RWPE2 (cell line): Measurements from ENCODE around the gene CTNNA2.

Source experiments
- ATAC-seq: fragments of 200-7000 bp; cut with Tn5 transposase; 3 replicates; pipeline ENCODE4 v1.9.1; 2021; ENCODE audit warnings: low read depth
- DNase-seq: peaks from one replicate; pipeline ENCODE4 v3.0.0-alpha.2; 2020; ENCODE audit warnings: low spot score
- H3K27ac ChIP-seq: fragments of 450-650 bp; 2 replicates; pipeline ENCODE4 v1.5.1; 2017; ENCODE audit warnings: mild to moderate bottlenecking; ENCODE audit not compliant: poor library complexity, severe bottlenecking
- H3K27me3 ChIP-seq: fragments of 250-450 bp; sonication (Bioruptor Pico); 2 replicates; pipeline ENCODE4 v1.5.1; 2021; ENCODE audit warnings: mild to moderate bottlenecking, moderate library complexity; ENCODE audit not compliant: insufficient read depth, poor library complexity, severe bottlenecking
- H3K36me3 ChIP-seq: fragments of 250-450 bp; sonication (Bioruptor Pico); 2 replicates; pipeline ENCODE4 v1.5.1; 2020; ENCODE audit warnings: low read depth, mild to moderate bottlenecking, moderate library complexity
- H3K4me1 ChIP-seq: fragments of 250-450 bp; sonication (Bioruptor Pico); 2 replicates; pipeline ENCODE4 v1.5.1; 2021; ENCODE audit warnings: mild to moderate bottlenecking, moderate library complexity; ENCODE audit not compliant: insufficient read depth, poor library complexity, severe bottlenecking
- H3K4me3 ChIP-seq: fragments of 250-450 bp; sonication (Bioruptor Pico); 2 replicates; pipeline ENCODE4 v1.5.1; 2021; ENCODE audit warnings: mild to moderate bottlenecking, moderate library complexity; ENCODE audit not compliant: severe bottlenecking
- H3K9me3 ChIP-seq: fragments of 250-450 bp; sonication (Bioruptor Pico); 2 replicates; pipeline ENCODE4 v1.5.1; 2021; ENCODE audit warnings: mild to moderate bottlenecking, moderate library complexity; ENCODE audit not compliant: severe bottlenecking
- TF ChIP-seq, protein P1 (sequence below): fragments of 450-650 bp; IDR thresholded peaks from one replicate; pipeline ENCODE4 v1.5.1; 2017; ENCODE audit warnings: mild to moderate bottlenecking, moderate library complexity; ENCODE audit not compliant: poor library complexity, severe bottlenecking

CTNNA2 gene

DNA sequence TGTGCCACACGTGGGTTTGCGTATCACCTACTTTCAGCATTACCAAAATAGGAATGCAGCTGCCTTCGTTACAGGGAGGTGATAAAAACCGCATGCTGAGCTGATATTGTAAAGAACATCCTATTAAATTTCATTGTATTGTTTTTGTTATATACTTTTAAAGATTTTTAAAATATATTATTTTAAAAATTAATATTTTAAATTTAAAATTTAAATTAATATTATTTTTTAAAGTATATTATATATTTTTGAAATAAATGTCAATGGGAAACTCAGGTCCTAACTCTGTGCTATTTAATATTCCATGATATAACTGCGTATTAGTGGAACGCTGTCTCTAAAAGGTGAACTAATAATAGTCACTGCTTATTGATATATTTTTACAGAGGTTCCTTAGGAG lies 51.2 kb downstream of the CTNNA2 start:
- TF ChIP-seq, protein P1, sequence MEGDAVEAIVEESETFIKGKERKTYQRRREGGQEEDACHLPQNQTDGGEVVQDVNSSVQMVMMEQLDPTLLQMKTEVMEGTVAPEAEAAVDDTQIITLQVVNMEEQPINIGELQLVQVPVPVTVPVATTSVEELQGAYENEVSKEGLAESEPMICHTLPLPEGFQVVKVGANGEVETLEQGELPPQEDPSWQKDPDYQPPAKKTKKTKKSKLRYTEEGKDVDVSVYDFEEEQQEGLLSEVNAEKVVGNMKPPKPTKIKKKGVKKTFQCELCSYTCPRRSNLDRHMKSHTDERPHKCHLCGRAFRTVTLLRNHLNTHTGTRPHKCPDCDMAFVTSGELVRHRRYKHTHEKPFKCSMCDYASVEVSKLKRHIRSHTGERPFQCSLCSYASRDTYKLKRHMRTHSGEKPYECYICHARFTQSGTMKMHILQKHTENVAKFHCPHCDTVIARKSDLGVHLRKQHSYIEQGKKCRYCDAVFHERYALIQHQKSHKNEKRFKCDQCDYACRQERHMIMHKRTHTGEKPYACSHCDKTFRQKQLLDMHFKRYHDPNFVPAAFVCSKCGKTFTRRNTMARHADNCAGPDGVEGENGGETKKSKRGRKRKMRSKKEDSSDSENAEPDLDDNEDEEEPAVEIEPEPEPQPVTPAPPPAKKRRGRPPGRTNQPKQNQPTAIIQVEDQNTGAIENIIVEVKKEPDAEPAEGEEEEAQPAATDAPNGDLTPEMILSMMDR, result no peak
- H3K4me3 ChIP-seq, result no peak overlapping the region
- no peaks in the 10 kb centered on the region for H3K36me3 ChIP-seq
- H3K27me3 ChIP-seq, result no peaks in the 10 kb centered on the region
- DNase-seq (no peak), ATAC-seq (no peak)
- no peaks in the 10 kb centered on the region for H3K9me3 ChIP-seq
- H3K4me1 ChIP-seq, result no peaks in the 10 kb centered on the region
- no peak overlapping the region for H3K27ac ChIP-seq

DNA sequence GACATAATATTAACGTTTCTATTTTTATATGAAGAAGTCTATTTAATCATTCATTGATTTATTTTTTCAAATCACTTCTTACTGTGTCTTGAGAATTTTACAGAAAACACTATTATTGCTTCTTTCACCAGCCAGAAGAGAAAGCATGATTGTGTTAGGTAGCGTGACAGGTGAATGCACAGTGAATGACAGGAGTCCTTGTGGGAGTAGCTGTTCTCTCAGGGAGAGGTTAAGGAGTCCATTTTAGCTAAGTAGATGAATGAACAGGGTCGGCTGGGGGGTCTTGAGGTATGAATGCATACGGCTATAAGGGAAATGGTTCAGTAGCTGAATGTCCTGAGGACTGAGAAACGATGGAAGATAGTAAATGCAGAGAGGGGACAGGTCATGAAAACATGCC lies 56.2 kb downstream of the CTNNA2 start:
- no peaks in the 10 kb centered on the region for H3K9me3 ChIP-seq
- no peaks in the 10 kb centered on the region for H3K36me3 ChIP-seq
- no peak for ATAC-seq
- DNase-seq, result no peak
- no peaks in the 10 kb centered on the region for H3K4me1 ChIP-seq
- H3K27me3 ChIP-seq, result no peaks in the 10 kb centered on the region
- no peak overlapping the region for H3K27ac ChIP-seq
- H3K4me3 ChIP-seq, result no peak overlapping the region
- TF ChIP-seq, protein P1, result no peak

DNA sequence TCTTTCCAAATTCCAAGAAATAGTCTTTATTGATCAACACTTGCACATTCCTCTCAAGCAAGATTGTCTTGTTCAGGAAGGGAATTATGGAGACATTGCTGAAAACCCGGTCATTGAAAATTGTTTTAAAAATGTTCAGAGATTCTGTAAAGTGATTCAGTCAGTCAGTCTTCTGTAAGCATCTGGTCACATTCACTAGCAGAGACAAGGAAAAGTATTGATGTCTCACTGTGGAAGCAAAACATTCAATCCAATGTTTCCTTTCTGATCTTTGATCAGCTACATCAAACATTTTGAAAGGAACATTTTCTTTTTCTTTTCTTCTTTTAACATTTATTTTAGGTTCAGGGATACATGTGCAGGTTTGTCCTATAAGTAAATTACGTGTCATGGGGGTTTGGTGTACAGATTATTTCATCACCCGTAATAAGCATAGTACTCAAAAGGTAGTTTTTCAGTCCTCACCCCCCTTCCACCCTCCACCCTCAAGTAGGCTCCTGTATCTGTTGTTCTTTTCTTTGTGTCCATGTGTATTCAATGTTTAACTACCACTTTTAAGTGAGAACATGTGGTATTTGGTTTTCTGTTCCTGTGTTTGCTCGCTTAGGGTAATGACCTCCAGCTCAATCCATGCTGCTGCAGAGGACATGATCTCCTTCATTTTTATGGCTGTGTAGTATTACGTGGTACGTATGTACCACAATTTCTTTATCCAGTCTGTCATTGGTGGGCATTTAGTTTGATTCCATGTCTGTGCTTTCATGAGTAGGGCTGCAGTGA lies 61.2 kb downstream of the CTNNA2 start:
- no peaks in the 10 kb centered on the region for H3K4me1 ChIP-seq
- ATAC-seq (no peak), DNase-seq (no peak)
- no peaks in the 10 kb centered on the region for H3K27me3 ChIP-seq
- no peak overlapping the region for H3K27ac ChIP-seq
- TF ChIP-seq, protein P1, result no peak
- no peaks in the 10 kb centered on the region for H3K36me3 ChIP-seq
- H3K4me3 ChIP-seq, result no peak overlapping the region
- H3K9me3 ChIP-seq, result no peaks in the 10 kb centered on the region

DNA sequence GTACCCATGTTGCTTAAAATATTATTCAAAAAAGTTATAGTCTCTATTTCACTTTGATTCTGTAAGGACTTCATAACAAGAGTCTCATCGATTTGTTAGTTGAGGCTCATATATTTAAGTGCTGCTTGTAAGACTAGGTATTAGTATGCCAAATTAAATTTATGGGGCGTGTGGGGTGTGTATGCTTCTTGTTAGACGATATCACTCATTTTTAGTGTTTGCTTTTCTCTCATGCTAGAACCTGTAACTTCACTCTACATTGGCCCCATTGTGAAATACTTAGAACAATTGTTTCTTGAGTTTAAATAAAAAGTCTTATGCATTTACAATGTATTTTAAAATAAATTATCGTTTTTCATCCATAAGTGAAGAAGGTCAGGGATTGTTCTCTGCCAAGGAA lies 63.6 kb downstream of the CTNNA2 start:
- no peak overlapping the region for H3K4me3 ChIP-seq
- ATAC-seq (no peak), DNase-seq (no peak)
- TF ChIP-seq, protein P1, result no peak
- H3K27ac ChIP-seq, result no peak overlapping the region
- H3K27me3 ChIP-seq, result no peaks in the 10 kb centered on the region
- no peaks in the 10 kb centered on the region for H3K36me3 ChIP-seq
- no peaks in the 10 kb centered on the region for H3K4me1 ChIP-seq
- no peaks in the 10 kb centered on the region for H3K9me3 ChIP-seq

DNA sequence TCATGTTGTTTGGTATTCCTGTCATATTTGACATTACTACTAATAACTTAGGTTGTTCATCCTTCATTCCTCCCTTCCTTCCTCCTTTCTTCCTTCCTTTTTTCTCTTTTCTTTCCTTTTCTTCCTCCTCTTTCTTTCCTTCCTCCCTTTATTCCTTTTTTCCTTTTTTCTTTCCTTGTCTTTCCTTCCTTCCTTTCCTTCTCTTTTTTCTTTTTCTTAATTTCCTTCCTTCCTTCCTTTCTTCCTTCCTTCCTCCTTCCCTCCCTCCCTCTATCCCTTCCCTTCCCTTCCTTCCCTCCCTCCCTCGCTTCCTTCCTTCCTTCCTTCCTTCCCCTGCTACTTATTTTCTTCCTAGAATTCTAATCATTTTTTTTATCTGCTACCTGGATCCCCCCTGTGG lies 66.1 kb downstream of the CTNNA2 start:
- no peaks in the 10 kb centered on the region for H3K27me3 ChIP-seq

More for the DNA sequence above, 66.1 kb downstream of the CTNNA2 start:
- DNase-seq, result no peak
- no peak overlapping the region for H3K27ac ChIP-seq
- H3K4me1 ChIP-seq, result no peaks in the 10 kb centered on the region
- H3K36me3 ChIP-seq, result no peaks in the 10 kb centered on the region
- H3K4me3 ChIP-seq, result no peak overlapping the region
- no peak for ATAC-seq
- TF ChIP-seq, protein P1, result no peak
- H3K9me3 ChIP-seq, result no peaks in the 10 kb centered on the region
